GM19351 (cell line): Measurements from ENCODE around the gene HOXD10.

Source experiments
- ATAC-seq: cut with Tn5 transposase; IDR thresholded peaks from one replicate; pipeline ENCODE4 v1.9.1; 2021; ENCODE audit warnings: mild to moderate bottlenecking, moderate library complexity; ENCODE audit not compliant: unreplicated experiment

Gene HOXD10

DNA sequence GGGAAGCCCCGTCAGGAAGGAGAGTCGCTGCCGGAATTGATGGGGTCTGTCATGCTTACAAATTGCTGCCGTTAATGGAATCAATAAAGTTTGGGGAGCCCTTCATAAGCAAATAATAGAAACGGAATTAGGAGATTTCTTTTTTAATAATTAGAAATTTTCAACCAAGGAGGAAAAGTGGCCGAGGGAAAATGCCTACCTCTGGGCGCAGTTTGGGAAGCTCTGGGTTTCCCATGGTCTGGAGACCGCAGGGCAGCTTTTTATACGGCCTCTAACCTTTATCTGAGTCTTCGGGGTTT is 34.1 kb upstream of the HOXD10 start:
- ATAC-seq: no peak

DNA sequence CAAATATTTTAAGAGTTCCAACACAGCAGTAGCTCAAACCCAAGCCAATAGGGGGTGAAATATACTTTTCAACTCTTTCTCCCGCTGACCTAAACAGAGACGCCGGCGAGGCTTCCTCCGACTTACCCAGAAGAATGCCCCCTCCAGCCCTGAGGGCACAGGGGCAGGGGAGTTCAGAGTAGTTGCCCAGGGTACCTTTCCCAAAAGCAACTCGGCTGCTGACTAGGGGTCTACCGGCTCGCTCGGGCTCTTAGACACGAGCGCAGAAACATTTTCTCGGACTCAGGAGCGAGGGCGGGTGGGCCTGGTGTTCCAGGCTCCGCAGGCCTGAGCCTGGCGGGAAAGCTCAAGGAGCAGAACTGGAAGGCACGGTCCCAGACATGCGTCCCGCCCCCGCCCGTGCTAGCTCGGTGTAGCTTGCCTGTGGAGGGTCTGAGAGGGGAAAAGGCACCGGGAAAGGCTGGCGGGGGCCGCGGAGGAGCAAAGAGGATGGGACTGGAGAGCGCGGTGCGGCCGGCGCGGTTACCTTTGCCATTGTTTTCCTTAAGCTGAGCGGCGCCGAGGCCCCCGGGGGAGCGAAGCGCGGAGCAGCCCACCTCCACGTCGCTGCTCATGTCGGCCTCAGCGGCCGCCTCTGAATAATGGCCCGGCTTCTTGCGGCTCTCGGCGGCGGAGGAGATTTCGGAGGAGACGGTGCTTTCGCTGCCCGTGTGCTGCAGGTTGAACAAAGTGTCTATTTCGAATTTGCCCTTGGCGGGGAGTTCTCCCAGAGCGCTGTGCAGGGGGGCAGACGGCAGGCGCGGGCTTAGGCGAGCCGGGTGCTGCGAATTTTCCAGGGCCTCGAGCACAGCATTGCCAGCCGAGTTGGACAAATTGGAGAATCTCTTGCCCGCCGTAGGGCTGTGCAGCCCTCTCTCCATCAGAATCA is 33.5 kb upstream of the HOXD10 start:
- ATAC-seq: no peak

DNA sequence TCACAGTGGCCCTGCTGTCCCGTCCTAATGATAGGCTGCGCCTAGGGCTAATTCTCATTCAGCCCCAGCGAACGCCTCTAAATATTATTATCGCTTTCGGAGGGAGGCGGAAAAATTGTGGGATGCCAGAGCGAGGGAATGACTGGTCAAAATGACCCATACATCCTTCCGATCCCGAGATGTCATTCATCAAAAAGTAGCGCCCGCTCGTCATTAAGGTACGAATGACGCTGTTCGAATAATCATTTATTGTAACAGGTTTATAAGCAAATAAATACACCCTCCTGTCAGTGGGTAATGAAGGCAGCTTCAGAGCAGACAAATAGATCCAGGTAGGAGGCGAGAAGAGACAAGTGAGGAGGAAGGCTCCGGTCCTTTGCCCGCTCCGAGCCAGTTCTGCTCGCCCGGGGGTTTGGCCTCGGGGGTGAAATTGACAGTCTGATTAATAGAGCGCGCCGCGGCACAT is 32.7 kb upstream of the HOXD10 start, which contains the start of gene EVX2:
Gene EVX2 (minus strand): TSS at position 167 of the 466 bp plus-strand sequence. CDS start 186 bp downstream, outside the sequence.
- ATAC-seq: no peak

DNA sequence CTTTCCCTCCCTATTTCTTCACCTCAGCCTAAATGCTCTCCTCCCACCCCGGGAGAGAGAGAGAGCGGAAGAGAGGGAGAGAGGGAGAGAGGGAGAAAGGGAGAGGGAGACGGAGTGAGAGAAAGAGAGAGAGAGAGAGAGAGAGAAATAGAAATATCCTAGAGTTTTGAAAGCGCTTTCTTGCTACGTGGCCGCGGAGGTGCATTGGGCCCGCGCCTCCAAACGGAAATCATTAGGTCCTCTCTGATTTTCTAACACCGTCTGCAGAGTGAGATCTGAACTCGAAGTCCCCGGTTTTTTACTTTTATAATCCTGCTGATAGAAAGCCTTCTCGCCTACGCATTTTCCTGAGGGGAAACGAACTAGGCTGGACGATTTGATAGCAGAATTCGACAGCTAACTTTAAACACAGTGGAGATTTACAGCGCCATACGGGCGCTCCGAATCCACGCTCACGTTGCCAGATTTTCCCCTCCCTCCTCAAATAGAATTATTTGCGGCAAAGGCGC is 31.9 kb upstream of the HOXD10 start:
- ATAC-seq: no peak

- no peak for ATAC-seq
Measured at GRCh38 chr2:176085120-176085788, 31.3 kb upstream of the HOXD10 start.

DNA sequence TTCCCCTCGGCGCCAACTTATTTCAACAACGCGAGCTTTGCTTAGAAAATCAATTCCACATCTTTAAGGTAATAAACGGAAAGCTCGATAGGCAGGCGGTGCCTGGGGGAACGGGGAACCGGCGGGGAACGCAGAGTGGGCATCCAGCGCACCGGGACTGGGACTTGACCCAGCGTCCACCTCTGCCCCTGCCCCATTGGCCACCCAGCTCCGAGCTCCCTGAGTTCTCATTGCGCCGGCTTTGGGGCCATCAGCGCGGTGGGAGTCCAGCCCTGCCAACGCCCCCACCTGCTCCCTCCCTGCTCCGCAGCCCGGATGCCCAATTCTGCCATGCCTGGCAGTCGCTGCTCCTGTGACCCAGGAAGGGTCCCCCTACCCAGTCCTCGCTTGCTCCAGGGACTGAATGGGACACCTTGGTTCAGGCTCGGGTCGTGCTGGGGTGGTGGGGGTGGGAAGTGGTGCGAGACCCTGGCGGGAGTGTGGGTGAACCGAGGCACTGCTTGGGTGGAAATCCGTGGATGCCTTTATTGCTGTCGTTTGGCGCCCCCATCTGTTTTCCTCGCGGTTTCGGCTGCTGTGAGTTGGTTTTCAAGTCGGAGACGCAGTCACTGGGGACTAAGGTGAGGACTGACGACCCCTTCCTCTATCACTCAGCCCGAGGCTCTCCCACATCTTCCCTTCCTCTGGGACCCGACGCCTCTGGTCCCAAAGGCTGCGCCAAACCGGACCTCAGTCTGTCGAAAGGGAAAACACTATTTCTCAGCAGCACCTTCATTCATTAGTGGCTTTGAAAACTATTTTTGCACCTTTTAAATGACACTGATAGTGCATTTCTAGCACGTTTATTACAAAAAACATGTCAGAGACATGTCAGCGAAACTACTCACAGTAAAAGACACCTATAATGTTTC is 30.5 kb upstream of the HOXD10 start:
- ATAC-seq: no peak

- ATAC-seq: no peak
Measured at GRCh38 chr2:176087330-176088047, 29.1 kb upstream of the HOXD10 start.

DNA sequence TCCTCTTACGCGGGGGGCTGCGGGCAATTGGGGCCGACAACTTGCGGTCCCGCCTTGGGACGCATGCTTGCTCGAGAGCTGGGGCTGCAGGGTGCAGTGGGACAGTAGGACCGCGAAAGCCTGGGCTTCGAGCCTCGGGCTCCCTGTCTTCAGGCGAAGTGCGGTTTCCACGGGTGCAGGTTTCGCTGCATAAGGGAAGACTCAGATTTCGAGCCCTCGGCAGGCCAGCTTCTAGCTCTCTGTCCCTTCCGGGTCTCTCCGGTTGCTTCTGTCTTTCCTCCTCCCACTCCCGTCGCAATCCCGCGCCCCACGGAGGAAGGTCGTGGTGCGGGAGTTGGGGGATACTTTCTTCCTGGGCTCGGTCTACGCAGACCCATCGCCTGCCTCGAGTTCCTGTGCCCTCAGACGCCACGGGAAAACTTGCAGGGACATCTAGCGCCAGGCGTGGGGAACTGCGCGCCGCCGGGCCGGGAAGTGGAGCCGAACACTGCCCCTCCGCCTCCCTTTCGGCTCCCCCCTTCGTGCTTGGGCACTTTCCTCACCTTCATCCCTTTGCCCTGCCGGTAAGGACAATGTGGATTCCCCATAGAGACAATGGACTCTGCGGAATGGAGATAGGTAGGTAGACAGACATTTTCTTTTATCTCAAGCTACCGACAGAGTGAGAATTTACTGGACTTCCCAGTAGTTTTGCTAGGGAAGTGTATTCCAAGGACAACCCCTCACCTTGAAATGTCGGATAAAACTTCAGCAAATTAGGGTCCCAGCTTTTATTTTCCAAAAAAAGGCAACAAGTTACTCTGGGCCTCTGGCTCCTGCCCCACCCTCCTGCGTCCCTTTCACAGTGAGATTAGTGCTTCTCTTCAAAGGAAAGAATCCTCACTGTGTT is 28.3 kb upstream of the HOXD10 start:
- peak; percentile 67 for ATAC-seq

- no peak for ATAC-seq
Measured at GRCh38 chr2:176088937-176089842, 27.4 kb upstream of the HOXD10 start.

DNA sequence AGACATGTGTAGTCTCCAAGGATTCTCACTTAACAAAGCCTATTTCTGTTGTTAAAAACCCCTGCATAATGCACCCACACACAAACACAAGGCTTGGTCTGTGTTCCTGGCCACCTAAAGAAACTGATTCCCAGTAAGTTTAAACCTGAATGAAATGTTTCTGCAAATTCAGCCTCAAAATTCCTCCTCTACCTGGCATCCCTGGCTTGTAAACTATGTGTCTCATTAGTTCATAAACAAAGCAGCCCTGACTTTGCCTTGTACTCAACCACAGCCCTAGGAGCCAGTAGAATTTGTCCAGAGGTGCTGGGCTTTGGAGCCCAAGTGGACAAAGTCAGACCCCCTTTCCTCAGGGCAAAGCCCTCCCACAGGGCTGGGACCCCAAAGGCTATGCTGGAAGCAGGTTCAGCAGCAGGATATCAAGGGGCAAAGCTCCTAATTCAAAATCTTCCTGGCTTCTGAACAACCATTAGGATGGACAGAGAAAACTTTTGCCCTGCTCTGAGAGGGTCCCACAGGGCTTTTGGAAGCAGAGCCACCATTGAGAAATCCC is 26.7 kb upstream of the HOXD10 start:
- ATAC-seq: no peak

- no peak for ATAC-seq
Measured at GRCh38 chr2:176090862-176091261, 25.7 kb upstream of the HOXD10 start.

- ATAC-seq: no peak
Measured at GRCh38 chr2:176091329-176092258, 25.0 kb upstream of the HOXD10 start.

DNA sequence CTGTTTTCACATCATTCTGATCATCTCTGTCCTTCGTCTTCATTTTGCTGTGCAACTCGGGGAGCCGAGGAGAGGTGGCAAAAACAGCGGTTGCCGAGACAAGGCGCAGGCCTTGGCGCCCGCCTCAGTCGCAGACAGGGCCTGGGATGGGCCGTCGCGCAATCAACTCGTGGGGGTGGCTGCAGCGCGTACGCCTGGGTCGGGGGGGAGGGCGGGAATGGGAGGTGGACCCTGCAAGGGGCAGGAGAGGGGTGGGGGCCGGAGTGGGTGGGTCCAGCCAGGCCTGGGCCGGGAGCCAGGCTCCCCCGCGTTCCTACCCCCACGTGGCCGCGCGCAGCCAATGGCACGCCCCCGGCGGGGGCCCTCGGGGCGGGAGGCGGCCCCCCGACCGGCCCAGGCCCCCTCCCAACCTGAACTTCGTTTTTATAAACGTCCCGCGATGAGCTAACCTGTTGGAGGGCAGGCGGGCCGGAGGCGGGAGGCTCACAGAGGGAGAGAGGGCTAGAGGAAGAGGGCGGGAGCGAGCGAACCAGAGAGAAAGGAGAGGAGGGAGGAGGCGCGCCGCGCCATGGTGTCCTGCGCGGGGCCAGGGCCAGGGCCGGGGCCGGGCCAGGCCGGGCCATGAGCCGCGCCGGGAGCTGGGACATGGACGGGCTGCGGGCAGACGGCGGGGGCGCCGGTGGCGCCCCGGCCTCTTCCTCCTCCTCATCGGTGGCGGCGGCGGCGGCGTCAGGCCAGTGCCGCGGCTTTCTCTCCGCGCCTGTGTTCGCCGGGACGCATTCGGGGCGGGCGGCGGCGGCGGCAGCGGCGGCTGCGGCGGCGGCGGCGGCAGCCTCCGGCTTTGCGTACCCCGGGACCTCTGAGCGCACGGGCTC is 24.1 kb upstream of the HOXD10 start, which contains the start of gene HOXD13:
Gene HOXD13 (plus strand): TSS at position 452 of the 875 bp plus-strand sequence. CDS start 170 bp downstream, at position 622.
- ATAC-seq: no peak

DNA sequence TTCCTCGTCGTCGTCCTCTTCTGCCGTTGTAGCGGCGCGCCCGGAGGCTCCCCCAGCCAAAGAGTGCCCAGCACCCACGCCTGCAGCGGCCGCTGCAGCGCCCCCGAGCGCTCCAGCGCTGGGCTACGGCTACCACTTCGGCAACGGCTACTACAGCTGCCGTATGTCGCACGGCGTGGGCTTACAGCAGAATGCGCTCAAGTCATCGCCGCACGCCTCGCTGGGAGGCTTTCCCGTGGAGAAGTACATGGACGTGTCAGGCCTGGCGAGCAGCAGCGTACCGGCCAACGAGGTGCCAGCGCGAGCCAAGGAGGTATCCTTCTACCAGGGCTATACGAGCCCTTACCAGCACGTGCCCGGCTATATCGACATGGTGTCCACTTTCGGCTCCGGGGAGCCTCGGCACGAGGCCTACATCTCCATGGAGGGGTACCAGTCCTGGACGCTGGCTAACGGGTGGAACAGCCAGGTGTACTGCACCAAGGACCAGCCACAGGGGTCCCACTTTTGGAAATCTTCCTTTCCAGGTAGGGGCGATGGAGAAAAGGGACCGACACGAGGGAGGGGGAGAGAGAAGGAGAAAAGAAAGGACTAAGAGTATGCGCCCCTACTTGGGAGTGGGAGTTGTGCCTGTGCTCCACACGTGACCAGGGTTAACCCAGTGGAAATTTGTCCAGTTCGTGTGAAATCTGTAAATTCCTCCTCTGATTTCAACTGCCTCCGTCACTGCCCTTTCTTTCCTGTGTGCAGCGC is 23.3 kb upstream of the HOXD10 start:
- no peak for ATAC-seq

DNA sequence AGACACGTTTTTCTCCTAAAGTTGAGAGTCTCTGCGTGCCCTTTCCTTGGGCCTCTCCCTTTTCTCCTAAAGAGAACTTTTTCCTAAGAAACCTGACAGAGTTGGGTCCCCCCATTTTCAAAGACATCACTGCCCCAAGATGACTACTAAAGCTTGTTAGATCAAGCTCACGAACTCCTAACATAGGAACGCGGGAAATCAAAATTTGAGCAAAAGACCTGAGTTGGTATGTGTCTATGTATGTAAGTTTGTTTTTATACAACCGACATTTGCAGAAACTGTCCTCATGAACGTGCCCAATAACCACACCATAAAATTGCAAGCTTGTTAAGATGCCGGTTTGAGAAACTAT is 22.7 kb upstream of the HOXD10 start:
- ATAC-seq: no peak
